H1 (cell line): Measurements from ENCODE around the gene BTBD18. TPM values are rescaled to one million over a fixed set of nuclear protein-coding genes. Genes with fewer than 3 reads are reported as not detected.

Experiments used
- CTCF ChIA-PET: fragments of 300-600 bp; sonication (Branson Sonifier 250); formaldehyde crosslinking; loops from one replicate; lab custom pipeline; 2021; ENCODE audit not compliant: partially characterized antibody; lab: Charles Lee
- POLR2A ChIA-PET: fragments of 300-600 bp; sonication (Branson Sonifier 250); formaldehyde crosslinking; loops from one replicate; lab custom pipeline; 2021; ENCODE audit warnings: inconsistent platforms; ENCODE audit not compliant: partially characterized antibody; lab: Charles Lee
- DNase-seq, 2 experiments: peaks; one replicate each; pipeline versions ENCODE4 v3.0.0 to v3.0.0-alpha.2; 2010 to 2022; ENCODE audit warnings: low spot score in 2 of 2, low read depth in 1 of 2, mixed read lengths in 1 of 2
- FAIRE-seq: peaks from 2 replicates; lab custom pipeline; 2011; peaks lifted over from hg19 to GRCh38; lab: Jason Lieb, UNC
- H2AFZ ChIP-seq: 2 replicates; pipeline ENCODE4 v1.8.1; 2012; ENCODE audit warnings: low read length, inconsistent platforms
- H2AK5ac ChIP-seq: 2 replicates; pipeline ENCODE4 v1.6.1; 2013; ENCODE audit warnings: low read depth, low read length
- H2BK120ac ChIP-seq: replicated peaks from 2 replicates; pipeline ENCODE3; 2013; ENCODE audit warnings: low read depth, low read length, inconsistent platforms
- H2BK12ac ChIP-seq: 2 replicates; pipeline ENCODE4 v1.6.1; 2013; ENCODE audit warnings: low read depth, low read length
- H2BK15ac ChIP-seq: 2 replicates; pipeline ENCODE4 v1.6.1; 2013; ENCODE audit warnings: low read length
- H2BK20ac ChIP-seq: 2 replicates; pipeline ENCODE4 v1.6.1; 2013; ENCODE audit warnings: low read length
- H2BK5ac ChIP-seq: 2 replicates; pipeline ENCODE4 v1.6.1; 2013; ENCODE audit warnings: low read depth, low read length
- H3K14ac ChIP-seq: 2 replicates; pipeline ENCODE4 v1.6.1; 2013; ENCODE audit warnings: inconsistent platforms; ENCODE audit not compliant: insufficient read length
- H3K18ac ChIP-seq: 2 replicates; pipeline ENCODE4 v1.6.1; 2013; ENCODE audit warnings: low read length; ENCODE audit errors: extremely low read depth
- H3K23ac ChIP-seq: 2 replicates; pipeline ENCODE4 v1.6.1; 2013; ENCODE audit warnings: inconsistent platforms; ENCODE audit not compliant: insufficient read length
- H3K23me2 ChIP-seq: 2 replicates; pipeline ENCODE4 v1.6.1; 2013; ENCODE audit warnings: low read depth, low read length
- H3K27ac ChIP-seq: 2 replicates; pipeline ENCODE4 v1.6.1; 2011; ENCODE audit warnings: low read depth, low read length, inconsistent platforms
- H3K27me3 ChIP-seq, 4 experiments: replicated peaks in 1 of 4; 1 replicate in 1 of 4; 2 replicates in 3 of 4; pipeline versions ENCODE4 v1.6.1 to v1.8.1; 2011 to 2013; ENCODE audit warnings: low read length in 3 of 4, mild to moderate bottlenecking in 3 of 4, inconsistent platforms in 2 of 4, mixed read lengths in 2 of 4, moderate library complexity in 1 of 4; ENCODE audit not compliant: control insufficient read depth in 3 of 4, insufficient read depth in 3 of 4; ENCODE audit errors: extremely low read depth in 1 of 4
- H3K36me3 ChIP-seq, 4 experiments: 2 replicates each; pipeline versions ENCODE4 v1.6.1 to v1.8.1; 2011 to 2013; ENCODE audit warnings: mild to moderate bottlenecking in 4 of 4, low read length in 3 of 4, moderate library complexity in 2 of 4, control low read depth in 1 of 4, inconsistent platforms in 1 of 4; ENCODE audit not compliant: insufficient read depth in 4 of 4, control insufficient read depth in 2 of 4
- H3K4ac ChIP-seq: replicated peaks from 2 replicates; pipeline ENCODE3; 2013; ENCODE audit warnings: low read length, low read depth, mixed read lengths, inconsistent platforms; ENCODE audit not compliant: insufficient read length
- H3K4me1 ChIP-seq, 4 experiments: replicated peaks in 1 of 4; 1 replicate in 1 of 4; 2 replicates in 3 of 4; pipeline versions ENCODE4 v1.6.1 to v1.8.1; 2011 to 2013; ENCODE audit warnings: low read length in 3 of 4, inconsistent platforms in 2 of 4, mixed read lengths in 1 of 4; ENCODE audit not compliant: insufficient read depth in 4 of 4, control insufficient read depth in 3 of 4
- H3K4me2 ChIP-seq, 2 experiments: 2 replicates each; pipeline versions ENCODE4 v1.6.1 to v1.8.1; 2011 to 2013; ENCODE audit warnings: low read depth in 2 of 2, low read length in 2 of 2, control low read depth in 1 of 2, inconsistent platforms in 1 of 2, mild to moderate bottlenecking in 1 of 2; ENCODE audit not compliant: insufficient read depth in 1 of 2
- H3K4me3 ChIP-seq, 4 experiments: fragments of 200-600, 300-600 bp in 1 of 4; sonication (generic), shearing (Covaris generic), sonication (Bioruptor Twin) in 1 of 4; 2 replicates each; pipeline versions ENCODE4 v1.5.1 to v1.8.1; 2011 to 2016; ENCODE audit warnings: low read length in 4 of 4, low read depth in 3 of 4, control low read depth in 2 of 4, inconsistent platforms in 2 of 4, mild to moderate bottlenecking in 2 of 4, mixed read lengths in 1 of 4, moderate library complexity in 1 of 4; ENCODE audit not compliant: insufficient read depth in 2 of 4; ENCODE audit errors: extremely low read depth in 1 of 4
- H3K56ac ChIP-seq: replicated peaks from 2 replicates; pipeline ENCODE3; 2013; ENCODE audit warnings: low read depth, mild to moderate bottlenecking, mixed read lengths, low read length, inconsistent platforms; ENCODE audit not compliant: insufficient read length
- H3K79me1 ChIP-seq: 2 replicates; pipeline ENCODE4 v1.6.1; 2013; ENCODE audit warnings: low read depth, low read length, control low read depth
- H3K79me2 ChIP-seq, 2 experiments: 2 replicates each; pipeline versions ENCODE4 v1.6.1 to v1.8.1; 2012 to 2013; ENCODE audit warnings: low read length in 2 of 2, mild to moderate bottlenecking in 2 of 2, inconsistent platforms in 1 of 2; ENCODE audit not compliant: insufficient read depth in 2 of 2, control insufficient read depth in 1 of 2
- H3K9ac ChIP-seq, 4 experiments: replicated peaks in 1 of 4; 1 replicate in 1 of 4; 2 replicates in 3 of 4; pipeline versions ENCODE4 v1.6.1 to v1.8.1; 2011 to 2013; ENCODE audit warnings: low read depth in 3 of 4, low read length in 3 of 4, control low read depth in 2 of 4, mild to moderate bottlenecking in 2 of 4, moderate library complexity in 2 of 4, inconsistent platforms in 1 of 4; ENCODE audit errors: extremely low read depth in 1 of 4
- H3K9me3 ChIP-seq, 2 experiments: 2 replicates each; pipeline versions ENCODE4 v1.6.1 to v1.8.1; 2012 to 2013; ENCODE audit warnings: mild to moderate bottlenecking in 2 of 2, moderate library complexity in 2 of 2, control low read depth in 1 of 2, inconsistent platforms in 1 of 2, low read depth in 1 of 2, low read length in 1 of 2, mixed read lengths in 1 of 2; ENCODE audit not compliant: insufficient read depth in 2 of 2
- H4K20me1 ChIP-seq, 2 experiments: replicated peaks in 1 of 2; 2 replicates each; pipeline versions ENCODE3 to v1.8.1; 2011 to 2013; ENCODE audit warnings: inconsistent platforms in 2 of 2, low read length in 2 of 2, mild to moderate bottlenecking in 1 of 2; ENCODE audit not compliant: insufficient read depth in 2 of 2, control insufficient read depth in 1 of 2
- H4K5ac ChIP-seq: 2 replicates; pipeline ENCODE4 v1.6.1; 2013; ENCODE audit warnings: low read length, low read depth, mixed read lengths, inconsistent platforms; ENCODE audit not compliant: insufficient read length
- H4K8ac ChIP-seq: 2 replicates; pipeline ENCODE4 v1.8.0; 2013; ENCODE audit warnings: mild to moderate bottlenecking, moderate library complexity, low read length, inconsistent platforms; ENCODE audit not compliant: insufficient read depth; ENCODE audit errors: extremely low read depth
- H4K91ac ChIP-seq: replicated peaks from 2 replicates; pipeline ENCODE3; 2013; ENCODE audit warnings: low read length, mixed read lengths, inconsistent platforms; ENCODE audit not compliant: insufficient read length
- BCL11A ChIP-seq, 2 experiments: IDR thresholded peaks; one replicate each; pipeline ENCODE4 v1.6.1; 2011; ENCODE audit warnings: low read depth in 2 of 2, low read length in 2 of 2, mild to moderate bottlenecking in 2 of 2
- CBX5 ChIP-seq: fragments of 300-800, 300-1000 bp; sonication (generic); IDR thresholded peaks from 2 replicates; pipeline ENCODE4 v1.7.1; 2016; ENCODE audit warnings: antibody characterized with exemption, low read length, low read depth
- CHD1 ChIP-seq: IDR thresholded peaks from 2 replicates; pipeline ENCODE4 v1.6.1; 2012; ENCODE audit warnings: low read depth, low read length, improper control_type of control experiment
- CTCF ChIP-seq, 3 experiments: IDR thresholded peaks; 1 replicate in 2 of 3; 2 replicates in 1 of 3; pipeline versions ENCODE4 v1.5.1 to v1.6.1; 2011; ENCODE audit warnings: low read length in 3 of 3, mild to moderate bottlenecking in 3 of 3, inconsistent platforms in 2 of 3, low read depth in 1 of 3, moderate library complexity in 1 of 3; ENCODE audit not compliant: insufficient read depth in 1 of 3; ENCODE audit errors: control extremely low read depth in 1 of 3
- EP300 ChIP-seq, 2 experiments: IDR thresholded peaks; 1 replicate in 1 of 2; 2 replicates in 1 of 2; pipeline ENCODE4 v1.6.1; 2011 to 2012; ENCODE audit warnings: low read depth in 2 of 2, low read length in 2 of 2, mild to moderate bottlenecking in 2 of 2, borderline replicate concordance in 1 of 2, inconsistent platforms in 1 of 2, moderate library complexity in 1 of 2
- JUND ChIP-seq: IDR thresholded peaks from 2 replicates; pipeline ENCODE4 v1.6.1; 2011; ENCODE audit warnings: mild to moderate bottlenecking, improper control_type of control experiment, low read length
- NRF1 ChIP-seq: IDR thresholded peaks from 2 replicates; pipeline ENCODE4 v1.6.1; 2011; ENCODE audit warnings: mild to moderate bottlenecking, low read depth, low read length, improper control_type of control experiment
- SIRT6 ChIP-seq: IDR thresholded peaks from one replicate; pipeline ENCODE4 v1.7.1; 2012; ENCODE audit warnings: low read length, inconsistent platforms
- SIX5 ChIP-seq: IDR thresholded peaks from 2 replicates; pipeline ENCODE4 v1.6.1; 2011; ENCODE audit warnings: mild to moderate bottlenecking, low read depth, low read length
- TAF1 ChIP-seq: IDR thresholded peaks from 2 replicates; pipeline ENCODE4 v1.6.1; 2011; ENCODE audit warnings: mild to moderate bottlenecking, low read depth, low read length
- WGBS, 2 experiments: shearing (Covaris generic) in 1 of 2; methylation state at CpG; one replicate each; pipeline versions ENCODE4 v1.1.6 to v1.1.7; 2013 to 2015; ENCODE audit warnings: low lambda C conversion rate in 2 of 2, mixed read lengths in 2 of 2, inconsistent platforms in 1 of 2, low coverage in 1 of 2, missing lambda C conversion rate in 1 of 2; ENCODE audit not compliant: insufficient replicate concordance in 2 of 2, insufficient coverage in 1 of 2, insufficient read length in 1 of 2; ENCODE audit errors: extremely low coverage in 1 of 2, missing lambda C conversion rate in 1 of 2; 5-methylcytosine and 5-hydroxymethylcytosine counted together
- polyA plus RNA-seq, 7 experiments: library from polyadenylated mRNA; depleted of rRNA in 3 of 7; stranded (reverse) in 5 of 7; unstranded in 2 of 7; fragments of >200 nt in 5 of 7; fragments of 200-250 nt in 2 of 7; gene quantifications; 1 replicate in 5 of 7; 2 replicates in 1 of 7; 4 replicates in 1 of 7; pipeline versions ENCODE4 v1.2.1 to v1.2.3, GENCODE V29; 2011 to 2013; ENCODE audit warnings: missing spikeins in 2 of 7, mixed read lengths in 2 of 7
- total RNA-seq: library from RNA; stranded (reverse); fragmentation: NEBNext Ultra II Directional; extraction: Animal tissue kit (Norgen Biotek cat#: 25700); gene quantifications from 2 replicates; pipeline ENCODE4 v1.2.1, GENCODE V29; 2021

Gene BTBD18
- total and polyA plus RNA-seq, 2 of the 8 experiments (the other 6 are each of a cell fraction or from before 2014, with no cell fraction given) = 0.03 TPM; not detected in 1

- Histone ChIP-seq H3K56ac (no peak overlapping the region), H3K79me1 (peaks cover 7% of the 10 kb centered on the region; the same call in 1 of the 2 replicates), H4K5ac (no peak overlapping the region), H4K20me1 (peaks cover 4 to 5% of the 10 kb centered on the region in 2 experiments), H3K27ac (no peak overlapping the region), H2BK120ac (no peak overlapping the region), H3K4me3 (peak overlapping the region; percentile 88 to 97 (median 91)), H2AFZ (no peak overlapping the region), H3K23ac (no peak overlapping the region), H2BK12ac (no peak overlapping the region), H3K4me2 (peak overlapping the region; percentile 68 to 78), H2AK5ac (no peak overlapping the region), H4K8ac (no peak overlapping the region), H3K79me2 (peaks cover 43 to 68% of the 10 kb centered on the region in 2 experiments), H2BK20ac (no peak overlapping the region), H3K23me2 (peaks cover 4% of the 10 kb centered on the region; the same call in 1 of the 2 replicates), H3K4ac (no peak overlapping the region), H3K36me3 (no peaks in the 10 kb centered on the region), H4K91ac (no peak overlapping the region), H3K18ac (no peak overlapping the region), H3K27me3 (no peaks in the 10 kb centered on the region), H2BK5ac (no peak overlapping the region), H2BK15ac (no peak overlapping the region), H3K9me3 (no peaks in the 10 kb centered on the region), H3K4me1 (peaks cover 0 to 10% (median 2%) of the 10 kb centered on the region in 4 experiments; a peak in 1 of 7 replicates), H3K9ac (peak overlapping the region; percentile 9 to 87 (median 38); a peak in 4 of 7 replicates), H3K14ac (no peak overlapping the region)
- DNase-seq (no peak), FAIRE-seq (no peak)
- CTCF ChIA-PET = interaction anchor here (1.2 to 10.0 kb wide), 9 partner anchors 9 to 46 kb away, joined by 3 to 119 read pairs (median 5); partner anchors contain the start of gene BTBD18
- WGBS, 2 experiments = 13% methylated on average over 1 of the region's 1 CpG; no CpG with 5 or more reads in 1 of the 2 experiments
- POLR2A ChIA-PET = interaction anchor here (1.0 to 14.5 kb wide), 7 partner anchors 12 to 51 kb away, joined by 3 to 329 read pairs (median 16); partner anchors contain the start of genes BTBD18, MED19, SELENOH and TMX2
- TF ChIP-seq TAF1 = 0 out of 2 replicates have a peak, but pooled peaks have one; percentile 26
- no peak for TF ChIP-seq BCL11A (IDR thresholded peaks at IDR 0.05; ENCODE audit: low read depth in 2 of 2, low read length in 2 of 2)
- TF ChIP-seq CTCF (IDR thresholded peaks at IDR 0.05; ENCODE audit: control extremely low read depth in 1 of 3, insufficient read depth in 1 of 3, low read depth in 1 of 3, low read length in 3 of 3) = peak in 1 of 3 experiments; percentile 22; a peak in 2 of 4 replicates
- TF ChIP-seq SIRT6 = no peak
- no peak for TF ChIP-seq NRF1
- no peak for TF ChIP-seq JUND
- TF ChIP-seq CBX5 = no peak
- TF ChIP-seq SIX5 = no peak
- no peak; the same call in 1 of the 2 replicates for TF ChIP-seq CHD1
- TF ChIP-seq EP300 (IDR thresholded peaks at IDR 0.05; ENCODE audit: borderline replicate concordance in 1 of 2, low read depth in 2 of 2, low read length in 2 of 2) = no peak
Measured at GRCh38 chr11:57763568-57763967, 11.9 kb upstream of the BTBD18 start.
